ENCODE results near the gene CHRNA7.
"Not testable (repeated sequence)": the region's sequence is repeated elsewhere in the genome, so short reads cannot be mapped to it uniquely, and the experiment has no call there.

Gene CHRNA7

GRCh38 chr15:32134842-32135241 is 104.5 kb downstream of the CHRNA7 start:
- no peak overlapping the region for H3K4me3 ChIP-seq (replicated peaks; ENCODE audit: low read depth, low read length)
- DNase-seq (ENCODE audit: low read depth) = no peak
- no peak for TF ChIP-seq CTCF (IDR thresholded peaks at IDR 0.05; ENCODE audit: low read length, missing control alignments)

- no peak for TF ChIP-seq CTCF (IDR thresholded peaks at IDR 0.05; ENCODE audit: low read length, missing control alignments)
- DNase-seq (ENCODE audit: low read depth) = no peak
- no peak overlapping the region for H3K4me3 ChIP-seq (replicated peaks; ENCODE audit: low read depth, low read length)
Measured at GRCh38 chr15:32135335-32135734, 105.0 kb downstream of the CHRNA7 start.

DNA sequence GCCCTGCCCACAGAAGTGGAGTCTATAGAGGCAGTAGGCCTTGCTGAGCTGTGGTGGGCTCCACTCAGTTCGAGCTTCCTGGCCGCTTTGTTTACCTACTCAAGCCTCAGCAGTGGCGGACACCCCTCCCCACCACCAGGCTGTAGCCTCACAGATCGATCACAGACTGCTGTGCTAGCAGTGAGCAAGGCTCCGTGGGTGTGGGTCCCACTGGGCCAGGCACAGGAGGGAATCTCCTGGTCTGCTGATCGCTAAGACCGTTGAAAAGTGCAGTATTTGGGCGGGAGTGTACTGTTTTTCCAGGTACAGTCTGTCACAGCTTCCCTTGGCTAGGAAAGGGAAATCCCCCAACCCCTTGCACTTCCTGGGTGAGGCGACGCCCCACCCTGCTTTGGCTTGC is 115.2 kb downstream of the CHRNA7 start:
- H3K4me3 ChIP-seq (replicated peaks; ENCODE audit: low read depth, low read length); DNase-seq (ENCODE audit: low read depth): not testable (repeated sequence)

DNA sequence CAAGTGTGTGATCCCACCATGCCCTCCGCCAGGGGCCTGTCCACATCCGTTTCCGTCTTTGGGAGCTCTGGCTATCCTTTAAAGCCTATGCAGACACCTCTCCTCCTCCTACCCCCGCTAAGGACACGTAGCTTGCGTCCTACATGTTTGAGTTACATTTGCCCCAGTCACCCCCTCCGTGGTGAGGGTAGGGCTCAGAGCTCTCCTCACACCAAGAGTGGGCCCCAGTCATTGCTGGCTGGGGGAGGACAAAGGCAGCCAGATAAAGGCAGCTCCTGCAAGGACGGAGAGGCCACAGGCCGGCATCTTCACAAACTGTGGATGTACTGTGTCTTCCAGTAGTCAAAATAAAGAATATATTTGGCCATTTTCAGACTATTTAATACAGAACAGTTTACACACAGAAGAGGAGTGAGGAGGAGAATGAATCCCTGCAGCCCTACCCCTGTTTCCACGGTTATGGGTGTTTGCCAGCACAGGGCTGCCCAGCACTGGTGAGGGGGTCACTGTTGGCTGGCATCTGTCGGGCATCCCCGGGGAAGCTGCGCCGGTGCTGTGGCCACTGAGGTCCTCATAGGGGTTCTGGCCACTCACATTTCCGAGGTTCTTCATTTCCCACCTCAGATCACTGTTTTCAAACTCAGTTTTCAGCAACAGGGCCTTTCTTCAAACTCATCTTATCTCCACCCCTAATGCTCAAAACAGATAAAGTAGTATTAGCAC is 118.7 kb downstream of the CHRNA7 start:
- DNase-seq (ENCODE audit: low read depth) = no peak
- TF ChIP-seq CTCF (IDR thresholded peaks at IDR 0.05; ENCODE audit: low read length, missing control alignments) = no peak
- H3K4me3 ChIP-seq (replicated peaks; ENCODE audit: low read depth, low read length) = no peak overlapping the region

- no peak for TF ChIP-seq CTCF (IDR thresholded peaks at IDR 0.05; ENCODE audit: low read length, missing control alignments)
- H3K4me3 ChIP-seq (replicated peaks; ENCODE audit: low read depth, low read length) = no peak overlapping the region
- DNase-seq (ENCODE audit: low read depth) = no peak
Measured at GRCh38 chr15:32152574-32152973, 122.3 kb downstream of the CHRNA7 start.

DNA sequence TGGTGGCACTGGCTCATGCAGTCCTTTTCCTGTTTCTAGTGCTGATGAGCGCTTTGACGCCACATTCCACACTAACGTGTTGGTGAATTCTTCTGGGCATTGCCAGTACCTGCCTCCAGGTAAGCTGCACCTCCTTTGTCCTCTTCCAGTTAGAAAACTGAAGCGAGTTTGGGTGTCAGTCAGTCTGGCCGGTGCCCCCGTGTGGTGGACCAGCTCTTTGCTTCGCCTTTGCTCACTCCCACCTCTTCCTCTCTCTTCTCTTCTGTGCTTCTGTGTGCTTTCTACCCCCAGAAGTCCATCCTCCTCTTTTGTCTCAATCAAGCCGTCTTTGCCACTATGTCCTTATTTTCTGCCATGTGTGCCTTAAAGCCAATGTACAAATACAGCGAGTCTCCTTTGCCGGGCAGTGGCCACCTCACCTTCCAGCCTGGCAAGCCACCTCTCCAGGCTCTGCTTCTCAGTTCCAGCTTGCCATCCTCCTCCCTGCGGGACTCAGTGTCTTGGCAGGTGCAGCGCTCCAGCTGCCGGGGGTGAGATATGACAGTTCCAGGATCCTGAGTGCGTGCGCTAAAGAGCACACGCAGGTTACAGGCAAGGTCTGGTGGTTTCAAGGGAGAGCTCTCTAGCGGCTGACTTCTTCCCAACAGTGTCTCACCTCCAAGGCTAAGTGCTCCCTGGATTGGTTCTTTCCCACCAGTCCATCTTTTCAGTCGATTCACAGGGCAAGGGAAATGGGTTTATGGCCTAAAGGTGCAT is 123.7 kb downstream of the CHRNA7 start:
- not testable (repeated sequence) for H3K4me3 ChIP-seq (replicated peaks; ENCODE audit: low read depth, low read length); DNase-seq (ENCODE audit: low read depth)

GRCh38 chr15:32162143-32162542 is 131.8 kb downstream of the CHRNA7 start:
- not testable (repeated sequence) for H3K4me3 ChIP-seq (replicated peaks; ENCODE audit: low read depth, low read length); DNase-seq (ENCODE audit: low read depth)

DNA sequence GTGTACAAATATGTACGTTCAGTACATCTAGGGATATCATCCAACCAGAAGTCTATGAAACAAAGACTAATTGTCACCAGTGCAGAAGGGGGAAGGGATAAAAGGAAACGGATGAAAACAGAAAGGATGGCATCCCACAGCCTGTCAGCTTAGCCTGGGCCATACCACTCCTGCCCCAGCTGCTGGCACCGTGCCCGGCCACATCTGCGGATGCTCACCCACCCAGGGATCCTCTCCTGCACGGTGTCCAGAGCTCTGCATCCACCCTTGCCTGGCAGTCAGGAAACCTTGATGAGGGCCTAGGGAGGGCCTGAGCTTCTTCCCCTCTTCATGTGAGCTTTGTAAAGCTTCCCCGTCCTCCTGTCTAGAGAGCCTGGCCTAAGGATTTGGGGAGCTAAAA is 133.8 kb downstream of the CHRNA7 start:
- H3K4me3 ChIP-seq (replicated peaks; ENCODE audit: low read depth, low read length); DNase-seq (ENCODE audit: low read depth): not testable (repeated sequence)

DNA sequence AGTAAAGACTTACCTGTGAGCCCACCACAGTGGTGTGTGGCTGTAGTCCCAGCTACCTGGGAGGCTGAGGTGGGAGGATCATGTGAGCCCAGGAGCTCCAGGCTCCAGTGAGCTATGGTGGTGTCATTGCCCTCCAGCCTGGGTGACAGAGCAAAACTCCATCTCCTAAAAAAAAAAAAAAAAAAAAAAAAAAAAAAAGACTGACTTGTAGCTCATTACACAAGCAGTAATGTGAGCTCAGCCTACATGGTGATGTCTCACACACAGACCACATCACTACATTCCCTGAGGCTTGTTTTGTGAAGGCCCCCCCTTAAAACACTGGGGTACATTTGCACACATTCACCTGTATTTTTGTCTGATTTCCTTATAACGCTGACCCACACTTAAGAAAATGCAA is 134.4 kb downstream of the CHRNA7 start:
- H3K4me3 ChIP-seq (replicated peaks; ENCODE audit: low read depth, low read length); DNase-seq (ENCODE audit: low read depth): not testable (repeated sequence)

DNA sequence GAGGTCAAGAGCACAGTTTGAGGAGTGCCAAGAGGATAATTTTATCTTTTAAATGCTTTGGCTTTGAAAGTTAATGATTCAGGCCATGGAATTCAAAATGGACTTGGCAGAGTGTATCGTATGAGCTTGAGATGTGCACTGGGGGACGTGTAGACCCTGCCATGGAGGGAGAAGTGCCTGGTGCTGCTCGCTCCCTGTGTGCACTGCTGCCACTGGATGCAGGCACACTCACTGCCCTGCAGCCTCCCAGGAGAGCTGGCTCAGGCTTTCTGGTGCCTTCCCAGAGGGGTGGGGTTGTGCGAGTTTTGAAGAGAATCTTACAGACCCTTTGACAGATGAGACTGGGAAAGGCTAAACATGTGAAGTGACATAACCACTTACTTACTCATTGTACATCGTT is 135.5 kb downstream of the CHRNA7 start:
- not testable (repeated sequence) for DNase-seq (ENCODE audit: low read depth); H3K4me3 ChIP-seq (replicated peaks; ENCODE audit: low read depth, low read length)

DNA sequence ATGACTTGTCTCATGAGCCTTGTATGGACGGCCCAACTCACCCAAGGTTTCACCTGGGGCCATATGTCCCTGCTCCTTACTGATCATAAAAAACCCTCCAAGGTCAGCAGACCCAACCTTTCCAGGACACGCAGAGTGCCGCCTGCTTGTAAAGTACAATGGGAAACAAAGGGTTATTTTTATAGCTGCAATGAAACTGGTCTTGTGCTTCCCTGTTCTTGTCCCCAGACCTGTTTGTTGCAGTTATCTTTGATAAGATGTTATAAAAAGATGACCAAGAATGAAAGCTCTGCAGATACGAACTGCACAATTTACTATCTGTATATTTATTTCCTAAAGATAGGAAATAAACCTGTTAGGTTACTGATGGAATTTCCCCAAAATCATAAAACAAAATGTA is 136.0 kb downstream of the CHRNA7 start:
- H3K4me3 ChIP-seq (replicated peaks; ENCODE audit: low read depth, low read length); DNase-seq (ENCODE audit: low read depth): not testable (repeated sequence)

DNA sequence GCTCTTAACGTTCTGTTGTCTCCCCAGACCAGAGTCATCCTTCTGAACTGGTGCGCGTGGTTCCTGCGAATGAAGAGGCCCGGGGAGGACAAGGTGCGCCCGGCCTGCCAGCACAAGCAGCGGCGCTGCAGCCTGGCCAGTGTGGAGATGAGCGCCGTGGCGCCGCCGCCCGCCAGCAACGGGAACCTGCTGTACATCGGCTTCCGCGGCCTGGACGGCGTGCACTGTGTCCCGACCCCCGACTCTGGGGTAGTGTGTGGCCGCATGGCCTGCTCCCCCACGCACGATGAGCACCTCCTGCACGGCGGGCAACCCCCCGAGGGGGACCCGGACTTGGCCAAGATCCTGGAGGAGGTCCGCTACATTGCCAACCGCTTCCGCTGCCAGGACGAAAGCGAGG is 137.6 kb downstream of the CHRNA7 start:
- H3K4me3 ChIP-seq (replicated peaks; ENCODE audit: low read depth, low read length); DNase-seq (ENCODE audit: low read depth): not testable (repeated sequence)

DNA sequence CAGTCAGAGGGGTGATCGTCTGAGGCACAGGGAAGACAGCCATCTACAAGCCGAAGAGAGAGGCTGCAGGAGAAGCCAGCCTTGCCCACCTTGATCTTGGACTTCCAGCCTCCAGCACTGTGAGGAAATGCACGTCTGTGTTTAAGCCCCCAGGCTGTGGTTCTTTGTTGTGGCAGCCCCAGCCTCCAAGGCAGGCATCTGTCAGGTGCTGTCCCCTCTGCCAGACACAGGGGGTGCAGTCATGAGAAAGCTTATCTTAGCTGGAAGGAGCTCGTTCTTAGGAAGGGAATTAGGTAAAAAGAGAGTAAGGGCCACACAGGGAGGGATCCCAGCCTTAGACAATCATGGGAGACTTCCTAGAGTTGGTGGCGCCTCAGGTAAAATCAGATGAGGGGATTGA is 150.3 kb downstream of the CHRNA7 start:
- DNase-seq (ENCODE audit: low read depth); H3K4me3 ChIP-seq (replicated peaks; ENCODE audit: low read depth, low read length): not testable (repeated sequence)

GRCh38 chr15:32193780-32194179 is 163.5 kb downstream of the CHRNA7 start:
- H3K4me3 ChIP-seq (replicated peaks; ENCODE audit: low read depth, low read length); DNase-seq (ENCODE audit: low read depth): not testable (repeated sequence)
